ENCODE results near the gene FOXN4. TPM values are rescaled to one million over a fixed set of nuclear protein-coding genes. Genes with fewer than 3 reads are reported as not detected.

The FOXN4 gene
- total RNA-seq, 1 experiment from 2014 or later = 0.37 TPM

GRCh38 chr12:109302770-109303169 is 6.3 kb downstream of the FOXN4 start (continued):
- TF ChIP-seq PRDM15 (CRISPR knock-in tag; IDR thresholded peaks at IDR 0.05) (no peak), ZNF396 (CRISPR knock-in tag; IDR thresholded peaks at IDR 0.05; ENCODE audit: borderline replicate concordance) (no peak), FOXK1 (CRISPR knock-in tag; IDR thresholded peaks at IDR 0.05) (no peak), FOXP4 (CRISPR knock-in tag; IDR thresholded peaks at IDR 0.05) (no peak)

GRCh38 chr12:109302358-109302757 is 6.7 kb downstream of the FOXN4 start:
- Mint-ChIP-seq H3K27ac (no peak overlapping the region), H3K4me1 (peaks cover 13% of the 10 kb centered on the region), H3K9me3 (no peaks in the 10 kb centered on the region), H3K4me3 (no peak overlapping the region), H3K27me3 (ENCODE audit: low read depth) (peaks cover 15% of the 10 kb centered on the region), H3K36me3 (no peaks in the 10 kb centered on the region)
- ChIA-PET CTCF (interaction anchor here (0.7 to 1.6 kb wide), 3 partner anchors 38 to 91 kb away, joined by 3 to 4 read pairs (median 3); no protein-coding TSS in a partner anchor), POLR2A (no interaction called here)
- TF ChIP-seq NFE2L1 (CRISPR knock-in tag; IDR thresholded peaks at IDR 0.05) = no peak
- no peak for TF ChIP-seq CREM (CRISPR knock-in tag; IDR thresholded peaks at IDR 0.05)
- TF ChIP-seq MLX (CRISPR knock-in tag; IDR thresholded peaks at IDR 0.05) = no peak
- no peak for TF ChIP-seq TP53 (CRISPR knock-in tag; IDR thresholded peaks at IDR 0.05)
- no peak for TF ChIP-seq RORB (CRISPR knock-in tag; IDR thresholded peaks at IDR 0.05)
- no peak for TF ChIP-seq ERG (CRISPR knock-in tag; IDR thresholded peaks at IDR 0.05)
- TF ChIP-seq ZNF138 (CRISPR knock-in tag; conservative IDR thresholded peaks at IDR 0.05) = no peak
- TF ChIP-seq NFATC4 (CRISPR knock-in tag; IDR thresholded peaks at IDR 0.05) = no peak
- no peak for TF ChIP-seq ZNF512 (CRISPR knock-in tag; IDR thresholded peaks at IDR 0.05; ENCODE audit: borderline replicate concordance)
- no peak for TF ChIP-seq ZNF317 (CRISPR knock-in tag; IDR thresholded peaks at IDR 0.05; ENCODE audit: borderline replicate concordance, low read depth)
- no peak for TF ChIP-seq PREB (CRISPR knock-in tag; IDR thresholded peaks at IDR 0.05; ENCODE audit: borderline replicate concordance)
- TF ChIP-seq TEAD4 (CRISPR knock-in tag; IDR thresholded peaks at IDR 0.05) = no peak
- no peak for TF ChIP-seq SMAD4 (CRISPR knock-in tag; IDR thresholded peaks at IDR 0.05)
- TF ChIP-seq ZNF671 (CRISPR knock-in tag; IDR thresholded peaks at IDR 0.05) = no peak
- TF ChIP-seq FOXP1 (CRISPR knock-in tag; IDR thresholded peaks at IDR 0.05; ENCODE audit: borderline replicate concordance) = no peak
- TF ChIP-seq SOX15 (CRISPR knock-in tag; IDR thresholded peaks at IDR 0.05) = no peak
- no peak for TF ChIP-seq ZNF423 (CRISPR knock-in tag; IDR thresholded peaks at IDR 0.05)
- DNase-seq (ENCODE audit: low spot score) (no peak), ATAC-seq (no peak)

Data from WTC11 (cell line).